IgD-negative memory B cell (primary cell): ENCODE data around the gene RHBDF2. TPM values are rescaled to one million over a fixed set of nuclear protein-coding genes. Genes with fewer than 3 reads are reported as not detected.

Experiments
- H3K27ac Mint-ChIP-seq, 3 donors: one replicate each; pipeline ENCODE4 v1.8.0; 2020 to 2022; ENCODE audit warnings: mild to moderate bottlenecking in 3 of 3, mixed read lengths in 3 of 3, moderate library complexity in 1 of 3
- H3K27me3 Mint-ChIP-seq: one replicate; pipeline ENCODE4 v1.8.0; 2021; ENCODE audit warnings: mixed read lengths
- H3K36me3 Mint-ChIP-seq: one replicate; pipeline ENCODE4 v1.8.0; 2020; ENCODE audit warnings: mild to moderate bottlenecking, mixed read lengths
- H3K4me1 Mint-ChIP-seq, 3 donors: one replicate each; pipeline ENCODE4 v1.8.0; 2020 to 2022; ENCODE audit warnings: mixed read lengths in 3 of 3, mild to moderate bottlenecking in 1 of 3
- H3K4me3 Mint-ChIP-seq, 4 donors: one replicate each; pipeline ENCODE4 v1.8.0; 2020 to 2022; ENCODE audit warnings: mild to moderate bottlenecking in 4 of 4, mixed read lengths in 4 of 4, moderate library complexity in 3 of 4
- H3K9me3 Mint-ChIP-seq, 3 donors: one replicate each; pipeline ENCODE4 v1.8.0; 2020 to 2021; ENCODE audit warnings: mixed read lengths in 3 of 3, mild to moderate bottlenecking in 1 of 3
- polyA plus RNA-seq: library from polyadenylated mRNA; unstranded; fragments of 300-500 nt; fragmentation: Illumina TruSeq; gene quantifications from one replicate; pipeline ENCODE4 v1.2.3, GENCODE V29; 2021

The RHBDF2 gene
- polyA plus RNA-seq, 1 donor from 2014 or later = 160 TPM

GRCh38 chr17:76432004-76432403 lies 69.2 kb downstream of the RHBDF2 start:
- peak overlapping the region in 2 of 4 donors; percentile 21 to 52 for H3K4me3 Mint-ChIP-seq
- H3K36me3 Mint-ChIP-seq = peaks cover 2% of the 10 kb centered on the region
- peaks cover 29 to 59% (median 49%) of the 10 kb centered on the region in 3 donors for H3K4me1 Mint-ChIP-seq
- no peak overlapping the region for H3K27ac Mint-ChIP-seq
- no peaks in the 10 kb centered on the region for H3K27me3 Mint-ChIP-seq
- no peaks in the 10 kb centered on the region for H3K9me3 Mint-ChIP-seq

GRCh38 chr17:76431509-76431908 lies 69.7 kb downstream of the RHBDF2 start:
- peaks cover 2% of the 10 kb centered on the region for H3K36me3 Mint-ChIP-seq
- H3K4me3 Mint-ChIP-seq = peak overlapping the region in 1 of 4 donors; percentile 21
- no peaks in the 10 kb centered on the region for H3K27me3 Mint-ChIP-seq
- peak overlapping the region in 1 of 3 donors; percentile 35 for H3K27ac Mint-ChIP-seq
- peaks cover 33 to 60% (median 51%) of the 10 kb centered on the region in 3 donors for H3K4me1 Mint-ChIP-seq
- no peaks in the 10 kb centered on the region for H3K9me3 Mint-ChIP-seq

- Mint-ChIP-seq H3K4me1 (peaks cover 28 to 58% (median 50%) of the 10 kb centered on the region in 3 donors), H3K36me3 (no peaks in the 10 kb centered on the region), H3K27me3 (no peaks in the 10 kb centered on the region), H3K4me3 (peak overlapping the region in 3 of 4 donors; percentile 8 to 86 (median 21)), H3K9me3 (no peaks in the 10 kb centered on the region), H3K27ac (peak overlapping the region in 2 of 3 donors; percentile 64 to 94)
Measured at GRCh38 chr17:76428511-76428910, 72.7 kb downstream of the RHBDF2 start.

- Mint-ChIP-seq H3K4me1 (peaks cover 33 to 55% (median 45%) of the 10 kb centered on the region in 3 donors), H3K4me3 (peak overlapping the region; percentile 21 to 86 (median 32)), H3K36me3 (peaks cover 4% of the 10 kb centered on the region), H3K27ac (peak overlapping the region; percentile 25 to 94 (median 64)), H3K27me3 (no peaks in the 10 kb centered on the region), H3K9me3 (no peaks in the 10 kb centered on the region)
Measured at GRCh38 chr17:76427501-76428231, 73.6 kb downstream of the RHBDF2 start.

- H3K9me3 Mint-ChIP-seq = no peaks in the 10 kb centered on the region
- H3K4me3 Mint-ChIP-seq = peak overlapping the region in 2 of 4 donors; percentile 21 to 86
- no peaks in the 10 kb centered on the region for H3K27me3 Mint-ChIP-seq
- peaks cover 5% of the 10 kb centered on the region for H3K36me3 Mint-ChIP-seq
- peak overlapping the region; percentile 25 to 94 (median 64) for H3K27ac Mint-ChIP-seq
- H3K4me1 Mint-ChIP-seq = peaks cover 36 to 55% (median 40%) of the 10 kb centered on the region in 3 donors
Measured at GRCh38 chr17:76426853-76427252, 74.4 kb downstream of the RHBDF2 start.

- H3K9me3 Mint-ChIP-seq = no peaks in the 10 kb centered on the region
- peak overlapping the region in 3 of 4 donors; percentile 73 to 90 (median 77) for H3K4me3 Mint-ChIP-seq
- no peaks in the 10 kb centered on the region for H3K27me3 Mint-ChIP-seq
- H3K36me3 Mint-ChIP-seq = peaks cover 8% of the 10 kb centered on the region
- H3K27ac Mint-ChIP-seq = peak overlapping the region; percentile 41 to 94 (median 93)
- peaks cover 43 to 51% (median 47%) of the 10 kb centered on the region in 3 donors for H3K4me1 Mint-ChIP-seq
Measured at GRCh38 chr17:76422860-76423259, 78.4 kb downstream of the RHBDF2 start.

GRCh38 chr17:76422406-76422805 lies 78.8 kb downstream of the RHBDF2 start:
- Mint-ChIP-seq H3K4me3 (peak overlapping the region in 1 of 4 donors; percentile 90), H3K27me3 (no peaks in the 10 kb centered on the region), H3K9me3 (no peaks in the 10 kb centered on the region), H3K27ac (peak overlapping the region in 2 of 3 donors; percentile 41 to 94), H3K36me3 (peaks cover 8% of the 10 kb centered on the region), H3K4me1 (peaks cover 42 to 51% (median 47%) of the 10 kb centered on the region in 3 donors)

GRCh38 chr17:76421044-76421407 lies 80.2 kb downstream of the RHBDF2 start:
- Mint-ChIP-seq H3K9me3 (no peaks in the 10 kb centered on the region), H3K4me3 (no peak overlapping the region), H3K4me1 (peaks cover 29 to 40% (median 40%) of the 10 kb centered on the region in 3 donors)

More at GRCh38 chr17:76421044-76421407, 80.2 kb downstream of the RHBDF2 start:
- Mint-ChIP-seq H3K36me3 (peaks cover 11% of the 10 kb centered on the region), H3K27ac (peak overlapping the region in 1 of 3 donors; percentile 6), H3K27me3 (no peaks in the 10 kb centered on the region)

Other genes starting within 250 kb of the RHBDF2 start
- 4.3 TPM for gene UBALD2, start 236.1 kb downstream of the RHBDF2 start, polyA plus RNA-seq
- 0.14 TPM for gene QRICH2, start 193.1 kb downstream of the RHBDF2 start, polyA plus RNA-seq
- 62.0 TPM for gene PRPSAP1, start 147.5 kb downstream of the RHBDF2 start, polyA plus RNA-seq
- gene SPHK1, start 116.8 kb downstream of the RHBDF2 start, polyA plus RNA-seq = not detected
- 13.8 TPM for gene UBE2O, start 48.3 kb downstream of the RHBDF2 start, polyA plus RNA-seq
- 1.1 TPM for gene AANAT, start 33.8 kb downstream of the RHBDF2 start, polyA plus RNA-seq
- 2.1 TPM for gene CYGB, start 36.3 kb upstream of the RHBDF2 start, polyA plus RNA-seq
- gene PRCD, start 38.6 kb upstream of the RHBDF2 start, polyA plus RNA-seq = 24.4 TPM
- gene ST6GALNAC2, start 84.4 kb upstream of the RHBDF2 start, polyA plus RNA-seq = 0.68 TPM
- gene ST6GALNAC1, start 142.3 kb upstream of the RHBDF2 start, polyA plus RNA-seq = 0.44 TPM
- 2.7 TPM for gene MXRA7, start 209.5 kb upstream of the RHBDF2 start, polyA plus RNA-seq
- 41.4 TPM for gene JMJD6, start 225.2 kb upstream of the RHBDF2 start, polyA plus RNA-seq
- 121 TPM for gene METTL23, start 225.4 kb upstream of the RHBDF2 start, polyA plus RNA-seq
- gene SRSF2, start 235.9 kb upstream of the RHBDF2 start, polyA plus RNA-seq = 152 TPM
- 17.5 TPM for gene MFSD11, start 236.7 kb upstream of the RHBDF2 start, polyA plus RNA-seq